HEK293 (cell line): Measurements from ENCODE around the gene PER1.

Experiments used
- CTCF ChIA-PET: fragments of 350-600 bp; formaldehyde crosslinking; extraction: SDS; loops from one replicate; lab custom pipeline; 2021; ENCODE audit warnings: antibody characterized with exemption; lab: Yijun Ruan, JAX
- POLR2A ChIA-PET: fragments of 300-600 bp; formaldehyde crosslinking; extraction: SDS; loops from one replicate; lab custom pipeline; 2020; ENCODE audit warnings: antibody characterized with exemption, inconsistent platforms; lab: Yijun Ruan, JAX
- H3K27ac ChIP-seq: fragments of 200-500 bp; sonication (Bioruptor generic); 2 replicates; pipeline ENCODE4 v1.5.1; 2014; ENCODE audit warnings: low read depth, low read length, control low read depth, inconsistent platforms; ENCODE audit errors: extremely low read depth
- H3K36me3 ChIP-seq, 2 experiments: fragments of 200-500 bp in 1 of 2; sonication (Bioruptor generic) in 1 of 2; 1 replicate in 1 of 2; 2 replicates in 1 of 2; pipeline ENCODE4 v1.5.1; 2014 to 2017; ENCODE audit warnings: inconsistent platforms in 2 of 2, low read length in 2 of 2; ENCODE audit not compliant: control insufficient read depth in 2 of 2, insufficient read depth in 1 of 2
- H3K4me1 ChIP-seq: fragments of 200-500 bp; sonication (Bioruptor generic); 2 replicates; pipeline ENCODE4 v1.5.1; 2014; ENCODE audit warnings: mild to moderate bottlenecking, low read length, inconsistent platforms; ENCODE audit not compliant: control insufficient read depth, insufficient read depth
- H3K4me3 ChIP-seq: 2 replicates; pipeline ENCODE4 v1.5.1; 2011; ENCODE audit warnings: low read depth, mild to moderate bottlenecking, control low read depth, low read length, moderate library complexity
- H3K9me3 ChIP-seq: fragments of 200-500 bp; sonication (Bioruptor generic); 2 replicates; pipeline ENCODE4 v1.5.1; 2014; ENCODE audit warnings: low read depth, low read length, inconsistent platforms; ENCODE audit not compliant: control insufficient read depth, insufficient read depth
- BCL11A ChIP-seq: fragments of 450-650 bp; formaldehyde crosslinking; IDR thresholded peaks from 2 replicates; pipeline ENCODE4 v1.5.1; 2016; ENCODE audit warnings: low read depth, missing biosample characterization, missing genetic modification characterization
- BCL11B ChIP-seq: fragments of 450-650 bp; formaldehyde crosslinking; IDR thresholded peaks from 2 replicates; pipeline ENCODE4 v1.5.1; 2016; ENCODE audit warnings: low read depth, missing biosample characterization, missing genetic modification characterization
- GFI1B ChIP-seq: fragments of 450-650 bp; formaldehyde crosslinking; IDR thresholded peaks from 2 replicates; pipeline ENCODE4 v1.5.1; 2016; ENCODE audit warnings: missing biosample characterization, missing genetic modification characterization
- GLI2 ChIP-seq: fragments of 450-650 bp; formaldehyde crosslinking; IDR thresholded peaks from 2 replicates; pipeline ENCODE4; 2017; ENCODE audit warnings: missing biosample characterization, missing genetic modification characterization, low read depth, borderline replicate concordance
- GLI4 ChIP-seq: fragments of 450-650 bp; formaldehyde crosslinking; IDR thresholded peaks from 2 replicates; pipeline ENCODE4 v1.5.1; 2016; ENCODE audit warnings: missing biosample characterization, missing genetic modification characterization
- GLIS2 ChIP-seq: fragments of 450-650 bp; formaldehyde crosslinking; IDR thresholded peaks from 2 replicates; pipeline ENCODE4 v1.5.1; 2016; ENCODE audit warnings: missing biosample characterization, missing genetic modification characterization
- MYNN ChIP-seq: fragments of 450-650 bp; formaldehyde crosslinking; IDR thresholded peaks from 2 replicates; pipeline ENCODE4 v1.5.1; 2016; ENCODE audit warnings: missing biosample characterization, missing genetic modification characterization, borderline replicate concordance
- PBX3 ChIP-seq: sonication (generic); formaldehyde crosslinking; IDR thresholded peaks from 2 replicates; pipeline ENCODE4 v1.8.1; 2022; ENCODE audit warnings: mild to moderate bottlenecking, moderate library complexity, missing genetic modification reagents
- RBAK ChIP-seq: fragments of 450-650 bp; formaldehyde crosslinking; IDR thresholded peaks from 2 replicates; pipeline ENCODE4 v1.5.1; 2016; ENCODE audit warnings: missing biosample characterization, missing genetic modification characterization
- SP2 ChIP-seq: fragments of 450-650 bp; formaldehyde crosslinking; IDR thresholded peaks from 2 replicates; pipeline ENCODE4 v1.5.1; 2016; ENCODE audit warnings: missing biosample characterization, missing genetic modification characterization
- SP7 ChIP-seq: fragments of 450-650 bp; formaldehyde crosslinking; IDR thresholded peaks from 2 replicates; pipeline ENCODE4 v1.5.1; 2016; ENCODE audit warnings: missing biosample characterization, missing genetic modification characterization
- ZBTB10 ChIP-seq: fragments of 450-650 bp; formaldehyde crosslinking; IDR thresholded peaks from 2 replicates; pipeline ENCODE4 v1.5.1; 2016; ENCODE audit warnings: missing biosample characterization, missing genetic modification characterization
- ZBTB20 ChIP-seq: fragments of 450-650 bp; formaldehyde crosslinking; IDR thresholded peaks from 2 replicates; pipeline ENCODE4 v1.5.1; 2016; ENCODE audit warnings: missing biosample characterization, missing genetic modification characterization
- ZBTB26 ChIP-seq: fragments of 450-650 bp; formaldehyde crosslinking; optimal IDR thresholded peaks from 2 replicates; pipeline ENCODE3; 2016; ENCODE audit warnings: missing biosample characterization, mild to moderate bottlenecking, missing genetic modification characterization
- ZBTB7A ChIP-seq: fragments of 450-650 bp; formaldehyde crosslinking; IDR thresholded peaks from 2 replicates; pipeline ENCODE4 v1.5.1; 2016; ENCODE audit warnings: low read depth, missing biosample characterization, missing genetic modification characterization
- ZBTB8A ChIP-seq: fragments of 450-650 bp; formaldehyde crosslinking; IDR thresholded peaks from 2 replicates; pipeline ENCODE4 v1.5.1; 2016; ENCODE audit warnings: missing biosample characterization, missing genetic modification characterization
- ZFHX2 ChIP-seq: fragments of 450-650 bp; formaldehyde crosslinking; conservative IDR thresholded peaks from 2 replicates; pipeline ENCODE4 v1.5.1; 2016; ENCODE audit warnings: missing biosample characterization, missing genetic modification characterization
- ZIC2 ChIP-seq: fragments of 450-650 bp; formaldehyde crosslinking; IDR thresholded peaks from 2 replicates; pipeline ENCODE4 v1.5.1; 2016; ENCODE audit warnings: missing biosample characterization, missing genetic modification characterization
- ZNF146 ChIP-seq: fragments of 450-650 bp; formaldehyde crosslinking; IDR thresholded peaks from 2 replicates; pipeline ENCODE4 v1.5.1; 2016; ENCODE audit warnings: missing biosample characterization, missing genetic modification characterization
- ZNF169 ChIP-seq: fragments of 450-650 bp; formaldehyde crosslinking; IDR thresholded peaks from 2 replicates; pipeline ENCODE4 v1.5.1; 2016; ENCODE audit warnings: missing biosample characterization, missing genetic modification characterization
- ZNF2 ChIP-seq: fragments of 450-650 bp; formaldehyde crosslinking; IDR thresholded peaks from 2 replicates; pipeline ENCODE4 v1.5.1; 2016; ENCODE audit warnings: missing biosample characterization, missing genetic modification characterization
- ZNF24 ChIP-seq: fragments of 450-650 bp; formaldehyde crosslinking; IDR thresholded peaks from 2 replicates; pipeline ENCODE4 v1.5.1; 2016; ENCODE audit warnings: missing biosample characterization, missing genetic modification characterization
- ZNF37A ChIP-seq: fragments of 450-650 bp; IDR thresholded peaks from 2 replicates; pipeline ENCODE4 v1.5.1; 2018; ENCODE audit warnings: missing biosample characterization, missing genetic modification characterization
- ZNF530 ChIP-seq: fragments of 450-650 bp; formaldehyde crosslinking; IDR thresholded peaks from 2 replicates; pipeline ENCODE4 v1.5.1; 2016; ENCODE audit warnings: low read depth, missing biosample characterization, missing genetic modification characterization
- ZNF639 ChIP-seq: fragments of 450-650 bp; formaldehyde crosslinking; IDR thresholded peaks from 2 replicates; pipeline ENCODE4 v1.5.1; 2016; ENCODE audit warnings: missing biosample characterization, missing genetic modification characterization
- ZNF660 ChIP-seq: fragments of 450-650 bp; IDR thresholded peaks from 2 replicates; pipeline ENCODE4 v1.5.1; 2018; ENCODE audit warnings: missing biosample characterization, mild to moderate bottlenecking, missing genetic modification characterization
- ZNF76 ChIP-seq: fragments of 450-650 bp; formaldehyde crosslinking; IDR thresholded peaks from 2 replicates; pipeline ENCODE4; 2016; ENCODE audit warnings: low read depth, missing biosample characterization, missing genetic modification characterization, borderline replicate concordance
- ZNF777 ChIP-seq: fragments of 450-650 bp; formaldehyde crosslinking; IDR thresholded peaks from 2 replicates; pipeline ENCODE4 v1.5.1; 2017; ENCODE audit warnings: missing biosample characterization, missing genetic modification characterization, borderline replicate concordance
- ZNF785 ChIP-seq: fragments of 450-650 bp; formaldehyde crosslinking; IDR thresholded peaks from 2 replicates; pipeline ENCODE4 v1.5.1; 2016; ENCODE audit warnings: missing biosample characterization, missing genetic modification characterization
- ZNF792 ChIP-seq: fragments of 450-650 bp; formaldehyde crosslinking; IDR thresholded peaks from 2 replicates; pipeline ENCODE4 v1.5.1; 2016; ENCODE audit warnings: missing biosample characterization, missing genetic modification characterization
- ZNF837 ChIP-seq: fragments of 450-650 bp; formaldehyde crosslinking; IDR thresholded peaks from 2 replicates; pipeline ENCODE4 v1.5.1; 2016; ENCODE audit warnings: missing biosample characterization, missing genetic modification characterization
- ZSCAN16 ChIP-seq: fragments of 450-650 bp; formaldehyde crosslinking; IDR thresholded peaks from 2 replicates; pipeline ENCODE4 v1.5.1; 2016; ENCODE audit warnings: missing biosample characterization, missing genetic modification characterization

Gene PER1

GRCh38 chr17:8163978-8164814 lies 12.0 kb upstream of the PER1 start:
- Histone ChIP-seq H3K4me1 (peaks cover 24% of the 10 kb centered on the region), H3K36me3 (peaks cover 12 to 27% of the 10 kb centered on the region in 2 experiments; a peak in 2 of 3 replicates), H3K27ac (peak overlapping the region; percentile 96), H3K9me3 (no peaks in the 10 kb centered on the region), H3K4me3 (no peak overlapping the region)
- ChIA-PET POLR2A (interaction anchor here (0.6 to 1.8 kb wide), 8 partner anchors 9 to 213 kb away, joined by 3 to 25 read pairs (median 3); partner anchors contain the start of genes AURKB, BORCS6, HES7 and KRABD2), CTCF (interaction anchor here (0.6 kb wide), 1 partner anchor 19 kb away, joined by 3 read pairs; no protein-coding TSS in a partner anchor)
- TF ChIP-seq SP7 (tag by site-specific recombination) (peak; percentile 52; the same call in 1 of the 2 replicates), BCL11B (no peak), GFI1B (tag by site-specific recombination) (no peak), GLI2 (tag by site-specific recombination) (no peak), ZNF785 (tag by site-specific recombination) (no peak), ZNF24 (tag by site-specific recombination) (no peak), ZNF792 (no peak), ZNF660 (tag by site-specific recombination) (0 out of 2 replicates have a peak, but pooled peaks have one; percentile 47), ZFHX2 (tag by site-specific recombination) (peak; percentile 86), ZNF169 (no peak), BCL11A (tag by site-specific recombination) (no peak), ZBTB10 (tag by site-specific recombination) (0 out of 2 replicates have a peak, but pooled peaks have one; percentile 20), ZNF530 (no peak), ZNF837 (tag by site-specific recombination) (no peak), ZBTB7A (no peak), ZIC2 (peak; percentile 71), ZNF639 (no peak), ZNF37A (no peak), ZSCAN16 (tag by site-specific recombination) (no peak), ZBTB8A (tag by site-specific recombination) (peak; percentile 35; the same call in 1 of the 2 replicates), SP2 (tag by site-specific recombination) (peak; percentile 56), ZBTB26 (tag by site-specific recombination) (no peak), RBAK (tag by site-specific recombination) (no peak), PBX3 (CRISPR knock-in tag) (no peak), ZNF2 (tag by site-specific recombination) (no peak), ZNF146 (tag by site-specific recombination) (no peak), ZNF777 (tag by site-specific recombination) (no peak), MYNN (no peak), GLIS2 (tag by site-specific recombination) (peak; percentile 92), ZBTB20 (tag by site-specific recombination) (peak; percentile 74), ZNF76 (peak; percentile 53; the same call in 1 of the 2 replicates), GLI4 (tag by site-specific recombination) (no peak)
